Measurements from ENCODE around the gene FDXACB1.

DNA sequence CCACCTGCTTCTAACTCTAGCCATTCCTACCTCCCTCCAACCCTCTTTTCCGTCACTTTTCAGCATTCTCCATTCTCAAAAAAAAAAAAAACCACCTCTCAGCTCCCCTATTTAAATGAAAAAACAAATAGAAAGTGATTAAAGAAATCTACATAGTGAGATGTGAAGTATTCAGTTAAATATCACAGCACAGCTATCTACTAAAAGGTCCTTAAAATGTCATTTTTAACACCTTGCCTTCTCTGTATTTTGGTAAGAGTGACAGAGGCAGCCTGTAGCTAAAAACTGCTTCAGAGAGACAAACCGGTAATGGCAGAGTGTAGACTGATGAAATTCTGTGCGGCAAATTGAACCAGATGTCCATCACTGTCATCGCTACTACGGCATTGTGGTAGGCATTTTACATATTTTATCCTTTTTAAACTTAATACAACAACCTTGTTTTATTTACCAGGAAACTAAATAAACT, 7.2 kb downstream of the FDXACB1 start:
- TF ChIP-seq CTCF (IDR thresholded peaks at IDR 0.05; ENCODE audit: insufficient read depth, low read length, poor library complexity, severe bottlenecking) (no peak), EZH2phosphoT487 (conservative IDR thresholded peaks at IDR 0.05; ENCODE audit: low read length) (no peak)
